SKM-1 treated with dmso at 0.1 percent for 144 hours (cell line): Measurements from ENCODE around the gene SULT1C3.

ENCODE experiments used
- DNase-seq: peaks from one replicate; lab custom pipeline; 2025; ENCODE audit not compliant: unreplicated experiment; lab: John Stamatoyannopoulos, UW

The SULT1C3 gene

GRCh38 chr2:108297436-108298141, 57.8 kb downstream of the SULT1C3 start:
- no peak for DNase-seq

DNA sequence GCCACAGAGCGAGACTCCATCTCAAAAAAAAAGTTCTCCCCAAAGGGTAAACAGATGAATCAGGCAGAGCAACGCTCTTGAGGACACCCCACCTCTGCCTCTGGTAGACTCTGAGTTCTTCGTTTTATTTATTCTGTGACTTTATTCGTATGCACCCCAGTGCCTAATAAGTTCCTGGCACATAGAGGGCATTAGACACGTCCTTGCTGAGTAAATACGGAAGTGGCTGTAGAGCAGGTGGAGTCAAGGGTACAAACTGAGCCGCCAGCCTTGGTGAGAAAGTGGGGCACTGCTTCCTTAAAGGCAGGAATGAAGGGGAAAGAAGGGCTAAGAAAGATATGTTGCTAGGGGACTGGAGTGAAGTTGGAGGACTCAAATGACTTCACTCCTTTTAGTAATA, 61.8 kb downstream of the SULT1C3 start:
- DNase-seq: no peak

GRCh38 chr2:108304975-108305374, 65.2 kb downstream of the SULT1C3 start:
- DNase-seq: no peak

DNA sequence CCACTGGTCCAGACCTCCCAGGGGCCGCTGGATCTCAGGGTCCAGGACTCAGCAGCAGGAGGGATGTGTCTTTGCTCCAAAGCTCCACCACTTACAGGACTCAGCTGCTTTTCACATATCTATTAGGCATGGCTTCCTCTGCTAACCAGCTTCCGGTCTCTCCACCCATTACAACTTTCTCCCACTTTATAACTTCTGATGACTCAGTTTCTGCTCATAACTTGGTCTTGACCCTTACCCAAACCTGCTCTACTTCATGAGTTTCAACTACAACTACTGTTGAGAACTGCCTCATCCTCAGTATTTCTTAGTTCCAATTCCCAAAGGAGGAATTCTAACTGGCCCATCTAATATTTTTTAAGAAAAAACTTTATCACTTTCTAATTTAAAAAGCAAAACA, 66.1 kb downstream of the SULT1C3 start:
- no peak for DNase-seq

DNA sequence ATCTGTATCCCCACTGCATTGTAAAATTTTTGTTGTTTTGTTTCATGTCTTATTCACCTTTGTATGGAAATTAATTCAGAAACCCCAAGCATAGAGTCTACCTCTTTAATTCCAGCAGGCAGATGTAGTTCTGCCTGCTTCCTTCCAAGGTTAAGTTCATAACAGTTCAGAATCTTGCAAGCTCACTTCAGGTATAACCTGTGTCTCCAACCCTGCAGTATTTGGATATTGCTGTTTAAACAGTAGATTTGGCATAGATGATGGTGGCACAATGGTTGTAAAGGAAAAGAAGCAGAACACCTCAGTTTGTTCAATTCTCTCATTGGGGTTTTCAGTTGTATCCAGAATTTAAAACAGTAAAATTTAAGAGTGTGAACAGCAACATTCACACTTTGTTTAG, 70.1 kb downstream of the SULT1C3 start:
- no peak for DNase-seq
